H1 (cell line): Measurements from ENCODE around the gene KATNIP. TPM values are rescaled to one million over a fixed set of nuclear protein-coding genes. Genes with fewer than 3 reads are reported as not detected.

Experiments
- CTBP2 ChIP-seq: IDR thresholded peaks from 2 replicates; pipeline ENCODE4 v1.7.0; 2011; ENCODE audit warnings: borderline replicate concordance, mild to moderate bottlenecking, moderate library complexity, mixed read lengths, low read length; ENCODE audit not compliant: insufficient read depth, insufficient read length
- polyA plus RNA-seq, 7 experiments: library from polyadenylated mRNA; depleted of rRNA in 3 of 7; stranded (reverse) in 5 of 7; unstranded in 2 of 7; fragments of >200 nt in 5 of 7; fragments of 200-250 nt in 2 of 7; gene quantifications; 1 replicate in 5 of 7; 2 replicates in 1 of 7; 4 replicates in 1 of 7; pipeline versions ENCODE4 v1.2.1 to v1.2.3, GENCODE V29; 2011 to 2013; ENCODE audit warnings: missing spikeins in 2 of 7, mixed read lengths in 2 of 7
- total RNA-seq: library from RNA; stranded (reverse); fragmentation: NEBNext Ultra II Directional; extraction: Animal tissue kit (Norgen Biotek cat#: 25700); gene quantifications from 2 replicates; pipeline ENCODE4 v1.2.1, GENCODE V29; 2021
- TF ChIP-seq, protein P1 (sequence below): fragments of 300-600 bp; sonication (generic); IDR thresholded peaks from 2 replicates; pipeline ENCODE4 v1.7.1; 2012; ENCODE audit warnings: low read length, moderate library complexity, mild to moderate bottlenecking, inconsistent platforms; ENCODE audit not compliant: insufficient replicate concordance

The KATNIP gene
- total and polyA plus RNA-seq, 2 of the 8 experiments (the other 6 are each of a cell fraction or from before 2014, with no cell fraction given), result 7.9 to 20.0 TPM

DNA sequence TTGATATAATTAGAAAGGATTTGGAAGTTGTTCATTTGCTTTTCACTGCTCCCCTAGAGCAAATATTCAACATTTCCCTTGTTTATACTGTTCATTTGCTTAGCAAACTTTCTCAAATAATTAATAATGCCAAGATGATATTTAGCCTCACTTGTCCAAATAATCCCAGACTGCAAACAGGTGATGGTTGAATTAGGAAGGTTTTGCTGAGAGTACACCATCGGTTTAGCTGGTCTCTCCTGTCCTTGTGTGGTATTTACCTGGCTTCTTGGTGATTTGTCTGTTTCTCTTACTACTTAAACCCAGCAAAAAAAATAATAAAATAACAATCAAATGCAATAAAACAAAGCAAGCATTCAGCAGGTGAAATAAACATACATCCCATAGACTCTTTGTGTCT lies 6.5 kb downstream of the KATNIP start (continued):
- TF ChIP-seq, protein P1, sequence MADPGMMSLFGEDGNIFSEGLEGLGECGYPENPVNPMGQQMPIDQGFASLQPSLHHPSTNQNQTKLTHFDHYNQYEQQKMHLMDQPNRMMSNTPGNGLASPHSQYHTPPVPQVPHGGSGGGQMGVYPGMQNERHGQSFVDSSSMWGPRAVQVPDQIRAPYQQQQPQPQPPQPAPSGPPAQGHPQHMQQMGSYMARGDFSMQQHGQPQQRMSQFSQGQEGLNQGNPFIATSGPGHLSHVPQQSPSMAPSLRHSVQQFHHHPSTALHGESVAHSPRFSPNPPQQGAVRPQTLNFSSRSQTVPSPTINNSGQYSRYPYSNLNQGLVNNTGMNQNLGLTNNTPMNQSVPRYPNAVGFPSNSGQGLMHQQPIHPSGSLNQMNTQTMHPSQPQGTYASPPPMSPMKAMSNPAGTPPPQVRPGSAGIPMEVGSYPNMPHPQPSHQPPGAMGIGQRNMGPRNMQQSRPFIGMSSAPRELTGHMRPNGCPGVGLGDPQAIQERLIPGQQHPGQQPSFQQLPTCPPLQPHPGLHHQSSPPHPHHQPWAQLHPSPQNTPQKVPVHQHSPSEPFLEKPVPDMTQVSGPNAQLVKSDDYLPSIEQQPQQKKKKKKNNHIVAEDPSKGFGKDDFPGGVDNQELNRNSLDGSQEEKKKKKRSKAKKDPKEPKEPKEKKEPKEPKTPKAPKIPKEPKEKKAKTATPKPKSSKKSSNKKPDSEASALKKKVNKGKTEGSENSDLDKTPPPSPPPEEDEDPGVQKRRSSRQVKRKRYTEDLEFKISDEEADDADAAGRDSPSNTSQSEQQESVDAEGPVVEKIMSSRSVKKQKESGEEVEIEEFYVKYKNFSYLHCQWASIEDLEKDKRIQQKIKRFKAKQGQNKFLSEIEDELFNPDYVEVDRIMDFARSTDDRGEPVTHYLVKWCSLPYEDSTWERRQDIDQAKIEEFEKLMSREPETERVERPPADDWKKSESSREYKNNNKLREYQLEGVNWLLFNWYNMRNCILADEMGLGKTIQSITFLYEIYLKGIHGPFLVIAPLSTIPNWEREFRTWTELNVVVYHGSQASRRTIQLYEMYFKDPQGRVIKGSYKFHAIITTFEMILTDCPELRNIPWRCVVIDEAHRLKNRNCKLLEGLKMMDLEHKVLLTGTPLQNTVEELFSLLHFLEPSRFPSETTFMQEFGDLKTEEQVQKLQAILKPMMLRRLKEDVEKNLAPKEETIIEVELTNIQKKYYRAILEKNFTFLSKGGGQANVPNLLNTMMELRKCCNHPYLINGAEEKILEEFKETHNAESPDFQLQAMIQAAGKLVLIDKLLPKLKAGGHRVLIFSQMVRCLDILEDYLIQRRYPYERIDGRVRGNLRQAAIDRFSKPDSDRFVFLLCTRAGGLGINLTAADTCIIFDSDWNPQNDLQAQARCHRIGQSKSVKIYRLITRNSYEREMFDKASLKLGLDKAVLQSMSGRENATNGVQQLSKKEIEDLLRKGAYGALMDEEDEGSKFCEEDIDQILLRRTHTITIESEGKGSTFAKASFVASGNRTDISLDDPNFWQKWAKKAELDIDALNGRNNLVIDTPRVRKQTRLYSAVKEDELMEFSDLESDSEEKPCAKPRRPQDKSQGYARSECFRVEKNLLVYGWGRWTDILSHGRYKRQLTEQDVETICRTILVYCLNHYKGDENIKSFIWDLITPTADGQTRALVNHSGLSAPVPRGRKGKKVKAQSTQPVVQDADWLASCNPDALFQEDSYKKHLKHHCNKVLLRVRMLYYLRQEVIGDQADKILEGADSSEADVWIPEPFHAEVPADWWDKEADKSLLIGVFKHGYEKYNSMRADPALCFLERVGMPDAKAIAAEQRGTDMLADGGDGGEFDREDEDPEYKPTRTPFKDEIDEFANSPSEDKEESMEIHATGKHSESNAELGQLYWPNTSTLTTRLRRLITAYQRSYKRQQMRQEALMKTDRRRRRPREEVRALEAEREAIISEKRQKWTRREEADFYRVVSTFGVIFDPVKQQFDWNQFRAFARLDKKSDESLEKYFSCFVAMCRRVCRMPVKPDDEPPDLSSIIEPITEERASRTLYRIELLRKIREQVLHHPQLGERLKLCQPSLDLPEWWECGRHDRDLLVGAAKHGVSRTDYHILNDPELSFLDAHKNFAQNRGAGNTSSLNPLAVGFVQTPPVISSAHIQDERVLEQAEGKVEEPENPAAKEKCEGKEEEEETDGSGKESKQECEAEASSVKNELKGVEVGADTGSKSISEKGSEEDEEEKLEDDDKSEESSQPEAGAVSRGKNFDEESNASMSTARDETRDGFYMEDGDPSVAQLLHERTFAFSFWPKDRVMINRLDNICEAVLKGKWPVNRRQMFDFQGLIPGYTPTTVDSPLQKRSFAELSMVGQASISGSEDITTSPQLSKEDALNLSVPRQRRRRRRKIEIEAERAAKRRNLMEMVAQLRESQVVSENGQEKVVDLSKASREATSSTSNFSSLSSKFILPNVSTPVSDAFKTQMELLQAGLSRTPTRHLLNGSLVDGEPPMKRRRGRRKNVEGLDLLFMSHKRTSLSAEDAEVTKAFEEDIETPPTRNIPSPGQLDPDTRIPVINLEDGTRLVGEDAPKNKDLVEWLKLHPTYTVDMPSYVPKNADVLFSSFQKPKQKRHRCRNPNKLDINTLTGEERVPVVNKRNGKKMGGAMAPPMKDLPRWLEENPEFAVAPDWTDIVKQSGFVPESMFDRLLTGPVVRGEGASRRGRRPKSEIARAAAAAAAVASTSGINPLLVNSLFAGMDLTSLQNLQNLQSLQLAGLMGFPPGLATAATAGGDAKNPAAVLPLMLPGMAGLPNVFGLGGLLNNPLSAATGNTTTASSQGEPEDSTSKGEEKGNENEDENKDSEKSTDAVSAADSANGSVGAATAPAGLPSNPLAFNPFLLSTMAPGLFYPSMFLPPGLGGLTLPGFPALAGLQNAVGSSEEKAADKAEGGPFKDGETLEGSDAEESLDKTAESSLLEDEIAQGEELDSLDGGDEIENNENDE, result no peak
- TF ChIP-seq CTBP2, result no peak
